Muscle of arm (tissue), 14 donors: ENCODE measurements around the gene GUK1. TPM values are rescaled to one million over a fixed set of nuclear protein-coding genes. Genes with fewer than 3 reads are reported as not detected.
A peak's percentile ranks its signal among the peaks of the same experiment; 100 is the strongest.

Experiments used
- DNase-seq: peaks from one replicate; pipeline ENCODE4 v3.0.0-alpha.2; 2013
- long read RNA-seq, 11 donors: transcript quantifications; one replicate each; lab custom pipeline, GENCODE V29; 2026
- polyA plus RNA-seq, 12 donors: library from polyadenylated mRNA; unstranded; fragments of 120-200 nt; gene quantifications; one replicate each; pipeline ENCODE4 v1.2.1, GENCODE V29; 2013; ENCODE audit not compliant: insufficient read length in 12 of 12

GUK1 gene
- 100 to 1,000 TPM in 10 of 12 donors, 10 to 100 TPM in 1, not detected in 1; 96.9 to 181 (median 113) TPM for polyA plus RNA-seq
- long read RNA-seq, donor 1, transcript GUK1-210 (8 exons, 990 nt): major isoform, 55 of 126 reads
- long read RNA-seq, donor 1, transcript GUK1-202 (7 exons, 940 nt): minor isoform, 23 of 126 reads
- long read RNA-seq, donor 1, transcript GUK1-222 (3 exons, 589 nt): minor isoform, 7 of 126 reads
- long read RNA-seq, donor 1, transcript GUK1-201 (9 exons, 1,084 nt): minor isoform, 21 of 126 reads
- long read RNA-seq, donor 1, partial matches to known transcripts: 5 of 126 reads
- long read RNA-seq, donor 1, other reads (novel, unspliced or antisense): 0 of 126 reads
- long read RNA-seq, donor 2, transcript GUK1-202 (7 exons, 940 nt): minor isoform, 17 of 111 reads
- long read RNA-seq, donor 2, transcript GUK1-209 (8 exons, 937 nt): minor isoform, 6 of 111 reads
- long read RNA-seq, donor 2, transcript GUK1-210 (8 exons, 990 nt): major isoform, 51 of 111 reads
- long read RNA-seq, donor 2, transcript GUK1-201 (9 exons, 1,084 nt): minor isoform, 10 of 111 reads
- long read RNA-seq, donor 2, partial matches to known transcripts: 14 of 111 reads
- long read RNA-seq, donor 2, other reads (novel, unspliced or antisense): 6 of 111 reads
- long read RNA-seq, donor 3, transcript GUK1-202 (7 exons, 940 nt): minor isoform, 12 of 45 reads
- long read RNA-seq, donor 3, transcript GUK1-201 (9 exons, 1,084 nt): minor isoform, 8 of 45 reads
- long read RNA-seq, donor 3, transcript GUK1-210 (8 exons, 990 nt): major isoform, 16 of 45 reads
- long read RNA-seq, donor 3, partial matches to known transcripts: 0 of 45 reads
- long read RNA-seq, donor 3, other reads (novel, unspliced or antisense): 0 of 45 reads
- long read RNA-seq, donor 4, transcript GUK1-210 (8 exons, 990 nt): major isoform, 25 of 46 reads
- long read RNA-seq, donor 4, transcript GUK1-202 (7 exons, 940 nt): minor isoform, 14 of 46 reads
- long read RNA-seq, donor 4, partial matches to known transcripts: 0 of 46 reads
- long read RNA-seq, donor 4, other reads (novel, unspliced or antisense): 0 of 46 reads
- long read RNA-seq, donor 5, transcript GUK1-201 (9 exons, 1,084 nt): minor isoform, 22 of 165 reads
- long read RNA-seq, donor 5, transcript GUK1-202 (7 exons, 940 nt): minor isoform, 48 of 165 reads
- long read RNA-seq, donor 5, transcript GUK1-208 (7 exons, 842 nt): minor isoform, 7 of 165 reads
- long read RNA-seq, donor 5, transcript GUK1-210 (8 exons, 990 nt): major isoform, 61 of 165 reads
- long read RNA-seq, donor 5, partial matches to known transcripts: 11 of 165 reads
- long read RNA-seq, donor 5, other reads (novel, unspliced or antisense): 6 of 165 reads
- long read RNA-seq, donor 6, transcript GUK1-210 (8 exons, 990 nt): major isoform, 18 of 48 reads
- long read RNA-seq, donor 6, transcript GUK1-201 (9 exons, 1,084 nt): minor isoform, 6 of 48 reads
- long read RNA-seq, donor 6, transcript GUK1-202 (7 exons, 940 nt): minor isoform, 12 of 48 reads
- long read RNA-seq, donor 6, partial matches to known transcripts: 5 of 48 reads
- long read RNA-seq, donor 6, other reads (novel, unspliced or antisense): 0 of 48 reads
- long read RNA-seq, donor 7, transcript GUK1-202 (7 exons, 940 nt): minor isoform, 12 of 52 reads
- long read RNA-seq, donor 7, transcript GUK1-210 (8 exons, 990 nt): major isoform, 25 of 52 reads
- long read RNA-seq, donor 7, transcript GUK1-201 (9 exons, 1,084 nt): minor isoform, 12 of 52 reads
- long read RNA-seq, donor 7, partial matches to known transcripts: 0 of 52 reads
- long read RNA-seq, donor 7, other reads (novel, unspliced or antisense): 0 of 52 reads
- long read RNA-seq, donor 8, transcript GUK1-201 (9 exons, 1,084 nt): minor isoform, 22 of 116 reads
- long read RNA-seq, donor 8, transcript GUK1-202 (7 exons, 940 nt): minor isoform, 31 of 116 reads
- long read RNA-seq, donor 8, transcript GUK1-210 (8 exons, 990 nt): major isoform, 45 of 116 reads
- long read RNA-seq, donor 8, partial matches to known transcripts: 0 of 116 reads
- long read RNA-seq, donor 8, other reads (novel, unspliced or antisense): 6 of 116 reads
- long read RNA-seq, donor 9, transcript GUK1-201 (9 exons, 1,084 nt): minor isoform, 15 of 96 reads
- long read RNA-seq, donor 9, transcript GUK1-202 (7 exons, 940 nt): minor isoform, 18 of 96 reads
- long read RNA-seq, donor 9, transcript GUK1-210 (8 exons, 990 nt): major isoform, 51 of 96 reads
- long read RNA-seq, donor 9, partial matches to known transcripts: 0 of 96 reads
- long read RNA-seq, donor 9, other reads (novel, unspliced or antisense): 0 of 96 reads
- long read RNA-seq, donor 10, transcript GUK1-210 (8 exons, 990 nt): major isoform, 42 of 100 reads
- long read RNA-seq, donor 10, transcript GUK1-201 (9 exons, 1,084 nt): minor isoform, 15 of 100 reads
- long read RNA-seq, donor 10, transcript GUK1-202 (7 exons, 940 nt): minor isoform, 30 of 100 reads
- long read RNA-seq, donor 10, partial matches to known transcripts: 0 of 100 reads
- long read RNA-seq, donor 10, other reads (novel, unspliced or antisense): 5 of 100 reads
- long read RNA-seq, donor 11, transcript GUK1-201 (9 exons, 1,084 nt): minor isoform, 13 of 122 reads
- long read RNA-seq, donor 11, transcript GUK1-202 (7 exons, 940 nt): minor isoform, 27 of 122 reads
- long read RNA-seq, donor 11, transcript GUK1-210 (8 exons, 990 nt): major isoform, 61 of 122 reads
- long read RNA-seq, donor 11, transcript GUK1-209 (8 exons, 937 nt): minor isoform, 5 of 122 reads
- long read RNA-seq, donor 11, partial matches to known transcripts: 6 of 122 reads
- long read RNA-seq, donor 11, other reads (novel, unspliced or antisense): 0 of 122 reads

- peak; percentile 98 for DNase-seq
Observed at GRCh38 chr1:228139931-228140723, at the start of gene GUK1. Gene GUK1 (plus strand): TSS chr1:228140279. CDS start chr1:228140303, 24 bp downstream.

- no peak for DNase-seq
Observed at GRCh38 chr1:228090613-228091081, 49.4 kb upstream of the GUK1 start.

DNA sequence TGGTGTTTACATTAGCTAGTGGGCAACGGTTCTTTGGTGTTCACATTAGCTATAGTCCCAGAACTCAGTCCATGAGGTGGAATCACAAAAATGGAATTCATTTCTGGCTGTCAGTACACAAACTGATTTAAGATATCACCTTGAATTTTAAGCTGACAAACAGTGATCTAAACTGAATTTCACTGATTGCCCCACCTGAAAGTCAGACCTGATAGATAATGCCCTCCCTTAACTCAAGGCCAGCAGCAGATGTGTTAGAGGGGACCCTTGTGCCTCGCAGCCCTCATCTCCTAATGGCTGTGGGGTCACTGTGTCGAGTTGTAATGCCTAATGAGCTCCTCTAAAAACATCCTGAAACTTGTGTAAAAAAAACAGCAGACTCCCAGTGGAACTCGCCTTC is 49.0 kb upstream of the GUK1 start:
- no peak for DNase-seq

DNA sequence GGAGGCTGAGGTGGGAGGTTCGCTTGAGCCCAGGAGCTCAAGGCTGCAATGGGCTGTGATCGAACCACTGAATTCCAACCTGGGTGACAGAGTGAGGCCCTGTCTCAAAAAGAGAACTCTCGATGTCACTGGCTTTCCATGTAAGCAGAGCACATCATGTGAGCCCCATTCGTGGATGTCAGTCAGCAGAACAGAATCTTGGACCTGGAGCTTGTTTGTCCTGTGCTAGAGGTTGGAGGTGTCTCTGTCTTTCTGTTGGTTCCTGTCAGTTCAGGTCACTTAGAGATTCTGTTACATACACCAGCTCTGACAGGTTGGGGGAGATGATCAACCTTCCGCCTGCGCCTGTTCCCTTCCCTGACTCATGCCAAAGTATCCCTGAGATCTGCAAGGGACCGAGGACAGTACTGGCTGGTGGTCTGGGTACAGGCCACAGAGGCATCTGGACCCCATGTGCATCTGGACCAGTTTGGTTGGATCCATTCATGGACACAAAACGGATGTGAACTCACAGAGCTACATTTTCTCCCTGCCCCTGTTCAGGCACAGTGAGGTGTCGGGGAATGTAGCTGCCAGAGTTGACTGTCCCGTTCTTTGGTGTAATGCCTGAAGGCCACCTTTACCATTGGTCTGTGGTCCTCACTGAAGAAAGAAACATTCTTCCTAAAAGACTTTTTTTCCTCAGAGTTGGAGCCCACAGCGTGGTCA is 47.6 kb upstream of the GUK1 start:
- DNase-seq: no peak

- DNase-seq: no peak
Observed at GRCh38 chr1:228093050-228093906, 46.8 kb upstream of the GUK1 start.

- no peak for DNase-seq
Observed at GRCh38 chr1:228094432-228095016, 45.6 kb upstream of the GUK1 start.

DNA sequence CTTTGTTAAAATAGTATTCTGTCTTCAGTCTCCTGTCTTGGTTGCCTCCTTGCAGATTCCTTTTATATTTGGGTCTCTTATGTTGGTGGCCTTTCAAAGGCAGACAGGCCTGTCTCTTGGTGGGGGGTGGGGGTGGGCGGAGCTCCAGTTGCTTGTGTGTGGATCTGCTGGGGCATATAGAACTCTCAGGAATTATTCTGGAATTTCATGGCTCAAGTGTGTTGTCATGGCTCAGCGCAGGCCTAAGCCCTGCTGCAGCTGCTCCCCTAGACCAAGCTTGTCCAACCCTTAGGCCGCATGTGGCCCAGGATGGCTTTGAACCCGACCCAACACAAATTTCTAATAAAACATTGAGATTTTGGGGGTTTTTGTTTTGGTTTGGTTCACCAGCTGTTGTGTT is 44.9 kb upstream of the GUK1 start:
- no peak for DNase-seq

GRCh38 chr1:228095938-228096337 is 44.1 kb upstream of the GUK1 start:
- DNase-seq: no peak

DNA sequence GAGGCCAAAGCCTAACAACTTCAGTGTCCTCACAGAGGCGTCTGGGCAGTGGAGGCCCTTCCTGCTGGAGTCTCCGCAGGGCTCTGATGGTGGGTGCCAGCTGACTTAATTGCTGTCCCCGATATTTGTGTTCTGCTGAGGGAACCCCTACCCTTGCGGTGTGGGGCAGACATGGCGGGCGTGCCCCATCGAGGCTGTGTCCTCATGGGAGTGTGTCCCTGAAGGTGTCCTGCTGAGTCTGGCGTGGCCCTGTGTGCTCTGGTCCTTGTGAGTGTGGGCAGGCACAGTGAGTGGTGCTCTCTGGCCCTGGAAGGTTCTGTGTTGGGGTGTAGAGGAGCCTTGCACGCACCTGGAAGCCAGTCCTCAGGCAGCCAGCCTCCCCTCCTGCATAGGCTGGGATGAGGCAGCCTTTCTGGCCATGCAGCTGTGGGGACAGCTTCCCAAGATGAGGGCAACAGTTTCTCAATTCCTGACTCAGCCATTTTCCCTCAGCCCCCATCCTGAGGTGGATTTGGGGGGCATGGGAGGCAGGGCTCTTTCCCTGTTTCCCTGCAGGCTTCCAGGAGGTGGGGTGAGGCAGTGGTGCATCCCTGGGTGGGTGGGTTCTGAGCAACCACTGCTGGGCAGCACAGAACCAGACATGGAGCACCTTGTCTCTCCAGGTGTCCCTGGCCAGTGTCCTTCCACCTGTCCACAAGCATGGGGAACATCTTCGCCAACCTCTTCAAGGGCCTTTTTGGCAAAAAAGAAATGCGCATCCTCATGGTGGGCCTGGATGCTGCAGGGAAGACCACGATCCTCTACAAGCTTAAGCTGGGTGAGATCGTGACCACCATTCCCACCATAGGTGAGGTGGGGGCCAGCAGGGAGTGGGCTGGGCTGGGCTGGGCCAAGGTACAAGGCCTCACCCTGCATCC is 43.4 kb upstream of the GUK1 start:
- no peak for DNase-seq

DNA sequence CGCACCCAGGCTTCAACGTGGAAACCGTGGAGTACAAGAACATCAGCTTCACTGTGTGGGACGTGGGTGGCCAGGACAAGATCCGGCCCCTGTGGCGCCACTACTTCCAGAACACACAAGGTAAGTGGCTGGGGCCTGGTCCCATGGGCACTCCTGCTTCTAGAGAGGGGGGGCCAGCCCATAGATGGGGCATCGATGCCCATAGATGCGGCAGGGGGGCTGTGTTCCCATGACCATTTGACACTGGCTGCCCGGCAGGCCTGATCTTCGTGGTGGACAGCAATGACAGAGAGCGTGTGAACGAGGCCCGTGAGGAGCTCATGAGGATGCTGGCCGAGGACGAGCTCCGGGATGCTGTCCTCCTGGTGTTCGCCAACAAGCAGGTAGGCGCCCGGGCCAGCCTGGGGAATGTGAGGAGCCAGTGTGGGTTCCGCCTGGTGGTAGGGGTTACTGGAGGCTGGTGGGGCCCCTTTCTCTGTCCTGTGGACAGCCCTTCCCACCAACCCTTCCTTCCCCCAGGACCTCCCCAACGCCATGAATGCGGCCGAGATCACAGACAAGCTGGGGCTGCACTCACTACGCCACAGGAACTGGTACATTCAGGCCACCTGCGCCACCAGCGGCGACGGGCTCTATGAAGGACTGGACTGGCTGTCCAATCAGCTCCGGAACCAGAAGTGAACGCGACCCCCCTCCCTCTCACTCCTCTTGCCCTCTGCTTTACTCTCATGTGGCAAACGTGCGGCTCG is 42.6 kb upstream of the GUK1 start:
- DNase-seq: no peak

DNA sequence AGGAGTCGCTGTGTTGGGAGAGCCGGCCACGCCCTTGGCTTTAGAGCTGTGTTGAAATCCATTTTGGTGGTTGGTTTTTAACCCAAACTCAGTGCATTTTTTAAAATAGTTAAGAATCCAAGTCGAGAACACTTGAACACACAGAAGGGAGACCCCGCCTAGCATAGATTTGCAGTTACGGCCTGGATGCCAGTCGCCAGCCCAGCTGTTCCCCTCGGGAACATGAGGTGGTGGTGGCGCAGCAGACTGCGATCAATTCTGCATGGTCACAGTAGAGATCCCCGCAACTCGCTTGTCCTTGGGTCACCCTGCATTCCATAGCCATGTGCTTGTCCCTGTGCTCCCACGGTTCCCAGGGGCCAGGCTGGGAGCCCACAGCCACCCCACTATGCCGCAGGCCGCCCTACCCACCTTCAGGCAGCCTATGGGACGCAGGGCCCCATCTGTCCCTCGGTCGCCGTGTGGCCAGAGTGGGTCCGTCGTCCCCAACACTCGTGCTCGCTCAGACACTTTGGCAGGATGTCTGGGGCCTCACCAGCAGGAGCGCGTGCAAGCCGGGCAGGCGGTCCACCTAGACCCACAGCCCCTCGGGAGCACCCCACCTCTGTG is 41.7 kb upstream of the GUK1 start:
- DNase-seq: no peak

DNA sequence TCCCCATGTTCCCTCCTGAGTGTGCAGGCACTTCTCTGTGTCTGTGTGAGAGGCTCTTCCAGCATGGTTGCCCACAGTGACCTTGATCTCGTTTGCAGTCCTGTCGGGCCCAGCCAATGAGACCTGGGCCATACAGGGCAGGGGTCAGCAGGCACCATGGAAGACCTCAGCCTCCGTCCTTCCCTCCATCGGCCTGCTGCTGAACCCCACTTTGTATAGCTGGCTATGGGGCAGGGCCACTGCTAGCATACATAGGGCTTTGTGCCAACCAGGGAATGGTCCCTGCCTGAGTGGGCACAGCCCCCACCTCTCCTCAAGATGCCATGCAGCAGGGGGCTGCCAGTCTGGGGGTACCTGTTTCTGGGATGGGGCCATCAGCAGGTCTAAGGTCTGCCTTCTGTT is 40.7 kb upstream of the GUK1 start:
- no peak for DNase-seq
